Breast epithelium (tissue), 3 donors: Measurements from ENCODE around the gene ATP8A1.

Source experiments
- CTCF ChIP-seq, 3 donors: fragments of 450-650 bp; IDR thresholded peaks; one replicate each; pipeline ENCODE4 v1.5.1; 2016 to 2017; ENCODE audit warnings: antibody characterized with exemption in 3 of 3, mild to moderate bottlenecking in 3 of 3, moderate library complexity in 3 of 3
- POLR2A ChIP-seq: fragments of 450-650 bp; IDR thresholded peaks from one replicate; pipeline ENCODE4 v1.6.1; 2016; ENCODE audit warnings: antibody characterized with exemption, mild to moderate bottlenecking, moderate library complexity
- POLR2AphosphoS5 ChIP-seq, 3 donors: sonication (generic); formaldehyde crosslinking; IDR thresholded peaks; one replicate each; pipeline ENCODE4 v1.6.1; 2017; ENCODE audit warnings: antibody characterized with exemption in 3 of 3

- no peak for TF ChIP-seq CTCF (IDR thresholded peaks at IDR 0.05)
- no peak for TF ChIP-seq POLR2A
- TF ChIP-seq POLR2AphosphoS5 (IDR thresholded peaks at IDR 0.05), result no peak
Measured at GRCh38 chr4:42600578-42600977, 56.3 kb downstream of the ATP8A1 start.
